ENCODE data around the gene LMNTD2.

Gene LMNTD2

DNA sequence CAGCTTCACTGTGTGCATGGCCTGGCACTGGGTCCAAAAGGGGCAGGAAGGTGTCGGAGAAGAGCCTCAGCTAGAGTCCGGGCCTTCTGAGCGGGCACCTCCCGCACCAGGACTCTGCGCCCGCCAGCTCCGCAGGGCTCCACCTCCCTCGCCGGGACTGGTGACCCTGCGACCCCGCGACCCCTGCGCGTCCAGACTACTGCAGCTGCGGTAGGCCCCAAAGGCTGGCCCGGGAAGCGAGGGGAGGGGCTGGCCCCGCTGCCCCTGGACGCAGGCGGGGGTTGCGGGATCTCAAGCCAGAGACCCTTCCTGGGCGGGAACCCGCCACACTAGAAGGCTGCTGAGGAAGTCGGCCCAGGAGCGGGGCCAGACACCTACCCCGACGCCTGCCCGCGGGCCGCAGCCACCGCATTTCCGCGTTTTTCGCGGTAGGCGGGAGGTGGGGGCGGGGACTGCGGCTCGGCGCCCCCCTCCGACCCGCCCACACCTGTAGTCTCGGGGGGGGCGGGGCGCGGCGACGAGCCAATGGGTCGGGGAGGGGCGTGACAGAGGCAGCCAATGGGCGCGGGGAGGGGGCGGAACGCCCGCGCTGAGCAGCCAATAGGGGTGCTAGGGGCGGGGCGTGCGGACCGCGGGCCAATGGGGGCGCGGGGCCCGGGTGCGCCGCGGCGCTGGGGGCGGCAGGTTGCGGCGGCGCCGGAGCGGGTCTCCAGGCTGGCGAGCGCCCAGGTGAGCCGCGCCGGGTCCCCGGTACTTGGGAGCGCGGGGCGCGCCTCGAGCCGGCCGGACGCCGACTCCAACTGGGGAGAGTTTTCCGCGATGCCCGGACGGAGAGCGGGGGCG lies at the start of gene LMNTD2, which contains the start of gene RASSF7:
Gene LMNTD2, minus strand, starts transcription at position 434 of the 843 bp plus-strand sequence. Its CDS starts 22 bp downstream, at position 412.
Gene RASSF7, plus strand, starts transcription at position 666 of the 843 bp plus-strand sequence. CDS start 799 bp downstream, outside the sequence.
- DNase-seq (ENCODE audit: low read depth), result peak; percentile 92

GRCh38 chr11:609341-609811 lies 48.8 kb upstream of the LMNTD2 start:
- DNase-seq (ENCODE audit: low read depth), result no peak

DNA sequence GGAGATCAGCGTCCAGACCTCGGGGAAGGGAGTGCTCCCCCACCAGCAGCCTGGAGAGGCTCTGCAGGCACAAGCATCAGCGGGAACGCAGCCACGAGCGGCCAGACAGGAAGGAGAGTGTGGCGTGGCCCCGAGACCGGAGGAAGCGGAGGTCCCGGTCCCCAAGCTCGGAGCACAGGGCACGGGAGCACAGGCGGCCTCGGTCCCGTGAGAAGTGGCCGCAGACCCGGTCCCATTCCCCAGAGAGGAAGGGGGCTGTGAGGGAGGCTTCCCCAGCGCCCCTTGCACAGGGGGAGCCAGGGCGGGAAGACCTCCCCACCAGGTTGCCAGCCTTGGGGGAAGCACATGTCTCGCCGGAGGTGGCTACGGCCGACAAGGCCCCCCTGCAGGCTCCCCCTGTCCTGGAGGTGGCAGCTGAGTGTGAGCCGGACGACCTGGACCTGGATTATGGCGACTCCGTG lies 48.3 kb upstream of the LMNTD2 start:
- no peak for DNase-seq (ENCODE audit: low read depth)

- no peak for DNase-seq (ENCODE audit: low read depth)
Measured at GRCh38 chr11:607971-608659, 47.6 kb upstream of the LMNTD2 start.

DNA sequence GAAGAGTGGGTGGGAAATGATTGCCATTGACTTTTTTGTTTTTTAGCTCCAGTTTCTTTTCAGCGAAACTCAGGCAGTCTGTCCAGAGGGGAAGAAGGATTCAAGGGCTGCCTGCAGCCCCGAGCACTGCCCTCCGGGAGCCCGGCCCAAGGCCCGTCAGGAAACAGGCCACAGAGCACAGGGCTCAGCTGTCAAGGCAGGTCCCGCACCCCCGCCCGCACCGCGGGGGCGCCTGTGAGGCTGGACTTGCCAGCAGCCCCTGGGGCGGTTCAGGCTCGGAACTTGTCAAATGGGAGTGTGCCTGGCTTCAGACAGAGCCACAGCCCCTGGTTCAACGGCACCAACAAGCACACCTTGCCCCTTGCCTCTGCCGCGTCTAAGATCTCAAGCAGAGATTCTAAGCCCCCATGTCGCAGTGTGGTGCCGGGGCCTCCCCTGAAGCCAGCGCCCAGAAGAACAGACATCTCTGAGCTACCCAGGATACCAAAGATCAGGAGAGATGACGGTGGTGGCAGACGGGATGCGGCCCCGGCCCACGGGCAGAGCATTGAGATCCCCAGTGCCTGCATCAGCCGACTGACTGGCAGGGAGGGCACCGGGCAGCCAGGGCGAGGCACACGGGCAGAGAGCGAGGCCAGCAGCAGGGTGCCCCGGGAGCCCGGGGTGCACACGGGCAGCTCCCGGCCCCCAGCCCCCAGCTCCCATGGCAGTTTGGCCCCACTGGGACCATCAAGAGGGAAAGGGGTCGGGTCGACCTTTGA lies 46.7 kb upstream of the LMNTD2 start:
- DNase-seq (ENCODE audit: low read depth), result no peak

DNA sequence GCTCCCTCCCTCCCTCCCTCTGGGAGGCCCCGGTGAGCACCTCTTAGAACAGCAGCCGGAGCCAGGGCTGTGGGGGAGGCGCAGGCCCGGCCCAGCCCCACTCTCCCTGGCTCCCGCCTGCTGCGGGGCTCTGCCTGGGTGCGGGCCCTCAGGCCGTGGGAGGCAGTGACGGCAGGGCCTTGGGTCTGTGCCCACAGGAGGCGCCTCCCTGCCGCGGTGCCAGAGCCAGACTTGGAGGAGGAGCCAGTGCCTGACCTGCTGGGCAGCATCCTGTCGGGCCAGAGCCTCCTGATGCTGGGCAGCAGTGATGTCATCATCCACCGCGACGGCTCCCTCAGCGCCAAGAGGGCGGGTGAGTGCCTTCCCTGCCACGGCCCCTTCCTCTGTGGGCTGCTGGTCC lies 45.7 kb upstream of the LMNTD2 start:
- no peak for DNase-seq (ENCODE audit: low read depth)

DNA sequence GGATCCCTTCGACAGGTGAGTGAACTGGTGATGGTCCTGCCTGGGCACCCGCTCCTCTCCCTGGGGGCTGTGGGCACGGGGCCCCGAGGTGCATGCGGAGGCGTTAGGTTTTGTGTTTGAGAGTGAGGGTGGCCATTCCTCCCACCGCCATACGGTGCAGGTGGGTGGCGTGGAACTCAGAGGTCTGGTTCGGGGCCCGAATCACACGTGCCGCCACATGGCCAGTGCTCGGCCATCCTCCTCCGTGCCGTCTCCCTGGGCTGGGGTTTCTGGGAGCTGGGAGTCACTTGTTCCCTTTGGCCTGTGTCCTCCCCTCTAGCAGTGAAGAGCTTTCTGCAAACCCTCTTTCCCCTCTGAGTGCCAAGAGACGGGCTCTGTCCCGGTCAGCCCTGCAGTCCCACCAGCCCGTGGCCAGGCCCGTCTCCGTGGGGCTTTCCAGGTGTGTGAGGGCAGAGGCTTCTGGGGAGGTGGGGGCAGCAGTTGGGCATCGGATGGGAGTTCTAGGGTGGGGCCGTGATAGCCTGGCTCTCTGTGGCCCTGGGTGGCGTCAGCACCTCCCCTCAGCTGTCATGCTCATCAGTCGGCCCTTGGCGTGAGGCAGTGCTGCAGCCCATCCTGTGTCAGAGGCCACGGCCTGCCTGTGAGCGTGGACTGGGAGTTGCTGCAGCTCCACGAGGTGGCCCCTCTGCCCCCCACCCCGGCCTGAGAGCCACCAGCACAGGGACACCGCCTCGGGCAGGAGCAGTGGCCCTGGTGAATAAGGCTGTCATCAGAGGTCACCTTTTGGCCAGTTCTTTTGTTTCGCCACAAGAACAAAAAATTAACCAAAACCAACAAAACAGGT lies 45.0 kb upstream of the LMNTD2 start:
- no peak for DNase-seq (ENCODE audit: low read depth)

GRCh38 chr11:603154-603553 lies 42.6 kb upstream of the LMNTD2 start:
- no peak for DNase-seq (ENCODE audit: low read depth)

DNA sequence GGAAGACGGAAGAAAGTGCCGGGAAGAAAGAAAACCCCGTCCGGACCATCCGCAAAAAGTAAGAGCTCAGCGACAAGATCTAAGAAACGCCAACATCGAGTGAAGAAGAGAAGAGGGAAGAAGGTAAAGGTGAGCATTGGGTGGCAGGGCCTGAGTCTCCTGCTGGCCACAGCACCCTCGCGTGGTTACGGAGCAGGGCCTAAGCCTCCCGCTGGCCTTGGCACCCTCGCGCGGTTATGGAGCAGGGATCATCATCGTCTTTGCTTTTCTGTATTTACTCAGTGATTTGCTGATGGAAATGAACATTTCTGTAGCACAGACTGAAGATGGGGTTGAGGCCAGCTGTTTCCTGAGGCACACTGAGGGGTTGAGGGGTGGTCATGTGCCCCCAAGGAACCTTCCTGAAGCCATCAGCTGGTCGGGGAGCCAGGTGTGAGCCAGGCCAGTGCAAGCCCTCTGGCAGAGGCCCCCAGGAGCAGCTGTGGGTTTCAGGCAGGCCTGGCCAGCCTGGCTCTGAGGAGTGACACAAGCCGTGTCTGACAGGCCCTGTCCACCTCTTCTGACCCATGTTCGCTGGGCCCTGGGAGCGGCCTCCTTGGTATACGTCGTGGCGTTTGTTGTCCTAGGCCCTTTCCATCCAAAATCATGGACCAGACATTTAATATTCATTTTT lies 41.2 kb upstream of the LMNTD2 start:
- no peak for DNase-seq (ENCODE audit: low read depth)

GRCh38 chr11:598005-598680 lies 37.6 kb upstream of the LMNTD2 start:
- no peak for DNase-seq (ENCODE audit: low read depth)

- DNase-seq (ENCODE audit: low read depth), result no peak
Measured at GRCh38 chr11:597166-597725, 36.7 kb upstream of the LMNTD2 start.

DNA sequence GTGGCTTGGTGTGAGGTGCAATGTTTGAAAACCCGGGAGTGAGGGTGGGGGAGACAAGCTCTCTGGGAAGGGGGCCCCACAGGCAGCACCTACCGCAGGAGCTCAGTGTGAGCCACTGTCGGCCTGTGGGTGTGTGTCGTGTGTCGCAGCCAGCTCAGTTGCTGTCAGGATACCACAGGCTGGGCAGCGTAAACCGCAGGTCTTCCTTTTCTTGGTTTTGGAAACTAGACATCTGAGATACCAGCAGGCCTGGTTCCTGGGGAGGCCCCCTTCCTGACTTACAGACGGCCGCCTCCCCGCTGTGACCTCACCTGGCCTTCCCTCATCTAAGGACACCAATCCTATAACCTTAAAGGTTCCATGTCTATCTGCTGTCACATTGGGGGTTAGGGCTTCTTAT lies 35.8 kb upstream of the LMNTD2 start:
- DNase-seq (ENCODE audit: low read depth), result no peak

- DNase-seq (ENCODE audit: low read depth), result no peak
Measured at GRCh38 chr11:595400-595799, 34.9 kb upstream of the LMNTD2 start.

GRCh38 chr11:593347-593746 lies 32.8 kb upstream of the LMNTD2 start:
- no peak for DNase-seq (ENCODE audit: low read depth)

DNA sequence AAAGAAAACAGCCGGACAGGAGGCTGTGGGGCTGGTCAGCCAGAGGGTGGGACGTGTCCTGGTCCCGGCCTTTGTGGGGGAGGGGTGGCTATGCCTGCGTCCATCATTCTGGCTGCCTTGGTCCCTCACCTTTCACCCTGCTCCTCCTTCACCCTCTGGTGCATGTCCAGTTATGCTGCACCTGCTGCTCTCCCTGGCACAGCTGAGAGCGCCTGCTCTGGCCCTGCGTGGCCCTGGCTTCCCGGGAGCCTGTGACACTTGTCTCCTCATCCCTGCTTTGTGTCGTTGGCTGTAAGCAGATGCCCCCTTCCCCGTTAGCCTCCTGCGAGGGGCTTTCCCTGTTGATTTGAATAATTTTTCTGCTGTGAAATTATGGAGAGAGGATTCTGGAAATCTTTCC lies 32.4 kb upstream of the LMNTD2 start:
- no peak for DNase-seq (ENCODE audit: low read depth)

DNA sequence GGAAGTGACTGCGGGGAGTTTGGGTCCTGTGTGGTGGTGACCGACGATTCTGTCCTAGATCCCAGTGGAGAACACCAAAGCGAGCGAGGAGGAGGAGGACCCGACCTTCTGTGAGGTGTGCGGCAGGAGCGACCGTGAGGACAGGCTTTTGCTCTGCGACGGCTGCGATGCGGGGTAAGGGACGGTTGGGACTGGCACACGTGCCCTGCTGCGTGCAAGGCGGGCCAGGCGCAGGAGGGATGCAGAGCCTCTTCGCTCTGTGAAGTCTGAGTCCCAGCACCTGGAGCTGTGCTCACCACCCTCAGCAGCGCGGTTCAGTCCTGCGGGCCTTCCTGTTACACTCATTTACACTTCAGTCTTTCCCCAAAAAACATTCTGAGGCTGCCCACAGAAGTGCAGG lies 32.0 kb upstream of the LMNTD2 start:
- DNase-seq (ENCODE audit: low read depth), result no peak

- no peak for DNase-seq (ENCODE audit: low read depth)
Measured at GRCh38 chr11:590997-591396, 30.5 kb upstream of the LMNTD2 start.

GRCh38 chr11:589798-590197 lies 29.3 kb upstream of the LMNTD2 start:
- DNase-seq (ENCODE audit: low read depth), result no peak

DNA sequence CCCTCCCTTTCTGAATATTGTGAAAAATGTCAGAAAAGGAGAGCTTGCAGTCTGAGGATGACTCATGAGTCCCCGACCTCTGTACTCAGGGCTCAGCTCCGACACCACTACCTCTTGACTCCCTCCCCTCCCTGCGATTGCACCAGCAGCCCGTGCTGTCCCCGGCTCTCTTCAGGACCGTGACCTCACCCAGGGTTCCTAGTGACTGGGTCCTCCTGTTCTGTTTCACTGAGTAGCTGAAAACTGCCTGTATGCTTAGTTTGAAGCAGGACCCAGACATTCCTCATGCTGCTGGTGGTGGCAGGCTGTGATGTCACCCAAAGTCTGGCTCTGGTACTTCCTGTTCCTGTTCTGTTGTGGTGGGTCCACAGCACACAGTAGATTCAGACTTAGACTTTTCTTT lies 27.4 kb upstream of the LMNTD2 start:
- DNase-seq (ENCODE audit: low read depth), result peak; percentile 49

DNA sequence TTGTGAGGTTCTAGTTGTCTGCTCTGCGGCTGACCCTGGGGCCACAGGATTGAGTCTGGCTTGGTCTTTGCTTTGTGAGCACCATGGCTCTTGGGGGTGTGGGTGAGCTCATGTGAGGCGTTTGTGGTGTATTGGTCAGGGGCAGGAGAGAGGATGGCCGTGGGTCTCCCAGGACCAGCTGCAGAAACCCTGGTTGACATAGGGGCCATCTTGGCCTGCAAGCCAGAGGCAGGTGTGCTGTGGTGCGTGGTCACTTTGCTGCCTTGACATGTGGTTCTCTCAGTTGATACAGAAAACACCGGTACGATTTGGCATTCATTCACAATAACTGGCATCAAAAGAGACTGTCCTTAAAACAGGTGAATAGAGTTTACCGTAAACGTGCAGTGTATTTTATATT lies 27.0 kb upstream of the LMNTD2 start:
- no peak for DNase-seq (ENCODE audit: low read depth)

Measured in stimulated activated CD8-positive, alpha-beta memory T cell treated with anti-CD3 and anti-CD28 coated beads, Interleukin-4, amount 100 ng/mL, for 24 hours (primary cell).